Memory B cell (primary cell): ENCODE data around the gene LUM.

Source experiments
- ATAC-seq: fragments of 150-1000 bp; cut with Tn5 transposase; 2 replicates; pipeline ENCODE4 v1.10.0; 2021; ENCODE audit warnings: low read depth, mild to moderate bottlenecking, moderate library complexity
- DNase-seq, 2 donors: peaks; one replicate each; pipeline ENCODE4 v3.0.0; 2022; ENCODE audit warnings: low spot score in 2 of 2
- H3K27ac Mint-ChIP-seq: one replicate; pipeline ENCODE4 v1.8.0; 2022; ENCODE audit warnings: mild to moderate bottlenecking, moderate library complexity, mixed read lengths
- H3K27me3 Mint-ChIP-seq: one replicate; pipeline ENCODE4 v1.8.0; 2022; ENCODE audit warnings: mixed read lengths
- H3K36me3 Mint-ChIP-seq: one replicate; pipeline ENCODE4 v1.8.0; 2022; ENCODE audit warnings: mild to moderate bottlenecking, mixed read lengths
- H3K4me1 Mint-ChIP-seq: one replicate; pipeline ENCODE4 v1.8.0; 2022; ENCODE audit warnings: mixed read lengths
- H3K4me3 Mint-ChIP-seq: one replicate; pipeline ENCODE4 v1.8.0; 2022; ENCODE audit warnings: mild to moderate bottlenecking, moderate library complexity, mixed read lengths
- H3K9me3 Mint-ChIP-seq: one replicate; pipeline ENCODE4 v1.8.0; 2022; ENCODE audit warnings: mixed read lengths

Gene LUM

GRCh38 chr12:91127306-91127705 lies 16.0 kb upstream of the LUM start:
- Mint-ChIP-seq H3K4me3 (no peak overlapping the region), H3K36me3 (no peaks in the 10 kb centered on the region), H3K4me1 (no peaks in the 10 kb centered on the region), H3K27ac (no peak overlapping the region), H3K9me3 (peaks cover 2% of the 10 kb centered on the region), H3K27me3 (peaks cover 2% of the 10 kb centered on the region)
- ATAC-seq (no peak), DNase-seq (no peak)

- no peak for DNase-seq
- ATAC-seq: no peak
- peaks cover 2% of the 10 kb centered on the region for H3K27me3 Mint-ChIP-seq
- H3K9me3 Mint-ChIP-seq: peaks cover 2% of the 10 kb centered on the region
- no peaks in the 10 kb centered on the region for H3K36me3 Mint-ChIP-seq
- H3K27ac Mint-ChIP-seq: no peak overlapping the region
- H3K4me3 Mint-ChIP-seq: no peak overlapping the region
- no peaks in the 10 kb centered on the region for H3K4me1 Mint-ChIP-seq
Observed at GRCh38 chr12:91126516-91126915, 15.2 kb upstream of the LUM start.

- Mint-ChIP-seq H3K4me3 (no peak overlapping the region), H3K9me3 (no peaks in the 10 kb centered on the region), H3K4me1 (no peaks in the 10 kb centered on the region), H3K36me3 (no peaks in the 10 kb centered on the region), H3K27ac (no peak overlapping the region), H3K27me3 (peaks cover 2% of the 10 kb centered on the region)
- ATAC-seq (no peak), DNase-seq (no peak)
Observed at GRCh38 chr12:91123236-91123916, 12.1 kb upstream of the LUM start.

- Mint-ChIP-seq H3K9me3 (no peaks in the 10 kb centered on the region), H3K27me3 (no peaks in the 10 kb centered on the region), H3K27ac (no peak overlapping the region), H3K4me3 (no peak overlapping the region), H3K36me3 (no peaks in the 10 kb centered on the region), H3K4me1 (no peaks in the 10 kb centered on the region)
- DNase-seq (no peak), ATAC-seq (no peak)
Observed at GRCh38 chr12:91120781-91121180, 9.5 kb upstream of the LUM start.

- Mint-ChIP-seq H3K4me3 (no peak overlapping the region), H3K27me3 (no peaks in the 10 kb centered on the region), H3K36me3 (no peaks in the 10 kb centered on the region), H3K4me1 (no peaks in the 10 kb centered on the region), H3K9me3 (no peaks in the 10 kb centered on the region), H3K27ac (no peak overlapping the region)
- ATAC-seq (no peak), DNase-seq (no peak)
Observed at GRCh38 chr12:91119089-91119488, 7.8 kb upstream of the LUM start.

DNA sequence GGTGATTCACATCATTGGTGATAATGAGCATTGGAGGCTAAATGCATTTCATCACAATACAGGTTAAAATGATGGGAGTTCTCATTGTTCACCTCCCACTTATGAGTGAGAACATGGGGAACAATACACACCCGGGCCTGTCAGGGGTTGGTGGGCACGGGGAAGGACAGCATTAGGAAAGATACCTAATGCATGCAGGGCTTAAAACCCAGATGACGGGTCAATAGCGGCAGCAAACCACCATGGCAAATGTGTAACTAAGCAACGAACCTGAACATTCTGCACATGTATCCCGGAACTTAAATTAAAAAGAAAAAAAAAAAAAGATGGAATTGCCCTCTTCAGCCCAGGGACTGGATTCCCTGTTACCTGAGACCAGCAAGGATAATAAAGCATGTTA lies 2.3 kb upstream of the LUM start:
- no peak for DNase-seq
- no peak for ATAC-seq
- Mint-ChIP-seq H3K36me3 (no peaks in the 10 kb centered on the region), H3K27me3 (peaks cover 1% of the 10 kb centered on the region), H3K4me1 (no peaks in the 10 kb centered on the region), H3K4me3 (no peak overlapping the region), H3K27ac (no peak overlapping the region), H3K9me3 (no peaks in the 10 kb centered on the region)

GRCh38 chr12:91110311-91110924 lies 876 bp downstream of the LUM start:
- no peaks in the 10 kb centered on the region for H3K36me3 Mint-ChIP-seq
- H3K27me3 Mint-ChIP-seq: peaks cover 1% of the 10 kb centered on the region
- no peak overlapping the region for H3K27ac Mint-ChIP-seq
- H3K4me3 Mint-ChIP-seq: no peak overlapping the region
- no peaks in the 10 kb centered on the region for H3K4me1 Mint-ChIP-seq
- no peaks in the 10 kb centered on the region for H3K9me3 Mint-ChIP-seq
- DNase-seq (no peak), ATAC-seq (no peak)

DNA sequence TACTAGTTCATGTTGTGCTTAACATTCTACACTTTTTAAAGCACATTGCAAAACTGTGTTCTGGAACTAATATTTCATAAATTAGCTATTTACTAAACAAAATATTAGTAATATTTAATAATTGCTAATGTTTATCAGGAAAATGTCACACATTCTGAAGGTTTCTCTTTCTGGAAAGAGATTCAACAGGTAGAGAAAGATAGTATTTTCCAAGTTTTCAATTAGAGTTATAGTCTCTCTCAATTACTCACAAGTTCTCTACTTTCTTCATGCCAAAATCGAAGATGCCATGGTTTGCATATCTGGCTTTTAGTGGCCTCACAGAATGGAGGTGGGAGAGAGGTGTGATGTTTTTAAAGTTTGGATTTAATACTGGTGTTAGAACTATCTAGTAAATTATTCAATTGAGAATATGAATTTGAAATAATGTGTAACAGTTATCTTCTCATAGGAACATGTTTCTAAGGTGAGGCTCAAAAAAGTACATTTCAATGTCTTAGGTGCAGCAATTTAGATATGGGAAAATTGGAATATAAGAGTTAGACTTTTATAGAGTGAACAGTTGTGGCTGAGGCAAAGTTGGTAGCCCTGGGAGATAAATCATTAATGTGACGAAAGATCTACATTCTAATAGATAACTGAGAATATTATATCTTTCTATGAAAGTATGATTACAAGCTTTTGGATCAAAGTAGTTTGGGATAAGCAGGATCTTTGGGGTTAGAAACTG lies 1.5 kb downstream of the LUM start:
- H3K36me3 Mint-ChIP-seq: no peaks in the 10 kb centered on the region
- no peaks in the 10 kb centered on the region for H3K9me3 Mint-ChIP-seq
- H3K27ac Mint-ChIP-seq: no peak overlapping the region
- DNase-seq: no peak
- no peak overlapping the region for H3K4me3 Mint-ChIP-seq
- H3K4me1 Mint-ChIP-seq: no peaks in the 10 kb centered on the region
- no peak for ATAC-seq
- peaks cover 1% of the 10 kb centered on the region for H3K27me3 Mint-ChIP-seq

- ATAC-seq (peak; percentile 27), DNase-seq (no peak)
- H3K27ac Mint-ChIP-seq: no peak overlapping the region
- no peaks in the 10 kb centered on the region for H3K36me3 Mint-ChIP-seq
- H3K4me1 Mint-ChIP-seq: no peaks in the 10 kb centered on the region
- no peak overlapping the region for H3K4me3 Mint-ChIP-seq
- no peaks in the 10 kb centered on the region for H3K9me3 Mint-ChIP-seq
- peaks cover 1% of the 10 kb centered on the region for H3K27me3 Mint-ChIP-seq
Observed at GRCh38 chr12:91109148-91109564, 2.1 kb downstream of the LUM start.

DNA sequence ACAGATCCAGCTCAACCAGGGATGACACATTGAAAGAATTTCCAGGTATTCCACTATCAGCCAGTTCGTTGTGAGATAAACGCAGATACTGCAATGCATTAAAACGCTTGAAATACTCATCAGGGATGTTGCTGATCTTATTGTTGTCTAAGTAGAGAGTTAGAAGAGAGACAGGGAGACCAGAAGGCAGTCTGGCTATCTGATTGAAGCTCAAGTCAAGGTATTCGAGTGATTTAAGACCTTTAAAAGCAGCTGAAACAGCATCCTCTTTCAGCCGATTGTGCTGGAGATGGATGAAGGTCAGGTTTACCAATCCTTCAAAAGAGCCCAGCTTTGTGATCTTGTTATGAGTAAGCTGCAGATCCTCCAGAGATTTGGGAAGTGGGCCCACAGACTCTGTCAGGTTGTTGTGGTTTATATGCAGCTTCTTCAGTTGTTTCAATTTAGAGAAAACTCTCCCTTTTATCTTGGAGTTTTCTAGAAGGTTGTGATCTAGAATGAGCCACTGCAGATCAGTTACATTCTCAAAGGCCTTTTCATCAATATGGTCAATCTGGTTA lies 3.0 kb downstream of the LUM start:
- H3K36me3 Mint-ChIP-seq: no peaks in the 10 kb centered on the region
- H3K4me1 Mint-ChIP-seq: no peaks in the 10 kb centered on the region
- H3K9me3 Mint-ChIP-seq: no peaks in the 10 kb centered on the region
- DNase-seq (no peak), ATAC-seq (no peak)
- H3K27ac Mint-ChIP-seq: no peak overlapping the region
- H3K27me3 Mint-ChIP-seq: peaks cover 1% of the 10 kb centered on the region
- no peak overlapping the region for H3K4me3 Mint-ChIP-seq

- H3K9me3 Mint-ChIP-seq: no peaks in the 10 kb centered on the region
- H3K4me1 Mint-ChIP-seq: no peaks in the 10 kb centered on the region
- H3K27me3 Mint-ChIP-seq: no peaks in the 10 kb centered on the region
Observed at GRCh38 chr12:91106283-91106682, 5.0 kb downstream of the LUM start.

GRCh38 chr12:91105807-91106206 lies 5.5 kb downstream of the LUM start:
- no peak for DNase-seq
- no peak for ATAC-seq
- Mint-ChIP-seq H3K36me3 (no peaks in the 10 kb centered on the region), H3K9me3 (no peaks in the 10 kb centered on the region), H3K27ac (no peak overlapping the region), H3K27me3 (no peaks in the 10 kb centered on the region), H3K4me1 (no peaks in the 10 kb centered on the region), H3K4me3 (no peak overlapping the region)

More at GRCh38 chr12:91106283-91106682, 5.0 kb downstream of the LUM start:
- no peak for ATAC-seq
- Mint-ChIP-seq H3K36me3 (no peaks in the 10 kb centered on the region), H3K4me3 (no peak overlapping the region), H3K27ac (no peak overlapping the region)
- no peak for DNase-seq

DNA sequence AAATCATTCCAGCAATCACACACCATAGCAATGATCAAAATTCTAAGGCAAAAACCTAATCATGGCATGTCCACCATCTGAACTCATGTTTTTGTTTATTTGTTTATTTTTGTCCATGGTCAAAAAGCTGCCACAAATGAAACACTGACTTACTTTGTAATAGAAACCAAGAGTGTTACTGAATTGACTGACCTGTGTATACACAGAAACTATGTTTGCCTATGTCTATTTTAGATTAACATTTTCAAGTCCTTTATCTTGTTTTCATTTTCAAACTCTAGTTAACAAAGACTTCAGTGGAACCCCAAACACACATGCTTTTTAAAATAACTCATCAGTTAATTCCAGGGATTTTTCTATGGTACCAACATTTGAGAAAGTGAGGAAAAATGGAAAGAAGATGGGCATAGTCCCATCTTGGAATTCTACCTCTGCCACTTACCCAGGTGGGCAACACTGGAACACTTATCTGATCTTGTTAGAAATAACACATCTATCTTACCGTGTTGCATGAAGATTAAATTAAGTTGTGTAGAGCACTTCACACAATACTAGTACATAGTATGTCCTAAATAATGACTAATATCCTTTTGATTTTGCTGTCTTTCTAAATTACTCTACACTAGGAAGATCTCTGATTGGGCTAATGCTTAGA lies 6.4 kb downstream of the LUM start:
- no peak for DNase-seq
- no peak overlapping the region for H3K4me3 Mint-ChIP-seq
- H3K4me1 Mint-ChIP-seq: no peaks in the 10 kb centered on the region
- no peak overlapping the region for H3K27ac Mint-ChIP-seq
- no peak for ATAC-seq
- no peaks in the 10 kb centered on the region for H3K36me3 Mint-ChIP-seq
- no peaks in the 10 kb centered on the region for H3K27me3 Mint-ChIP-seq
- no peaks in the 10 kb centered on the region for H3K9me3 Mint-ChIP-seq

- Mint-ChIP-seq H3K4me3 (no peak overlapping the region), H3K27ac (no peak overlapping the region), H3K27me3 (no peaks in the 10 kb centered on the region), H3K9me3 (no peaks in the 10 kb centered on the region), H3K4me1 (no peaks in the 10 kb centered on the region), H3K36me3 (no peaks in the 10 kb centered on the region)
- ATAC-seq (no peak), DNase-seq (no peak)
Observed at GRCh38 chr12:91103624-91104023, 7.7 kb downstream of the LUM start.
